Vagina (tissue), 2 donors: ENCODE results near the gene ADGRV1. TPM values are rescaled to one million over a fixed set of nuclear protein-coding genes. Genes with fewer than 3 reads are reported as not detected.

Experiments
- DNase-seq, 2 donors: peaks; one replicate each; pipeline ENCODE4 v3.0.0-alpha.2; 2017; ENCODE audit errors: extremely low spot score in 2 of 2
- H3K27ac ChIP-seq: fragments of 200-600 bp; sonication (generic); one replicate; pipeline ENCODE4 v1.5.1; 2019
- H3K27me3 ChIP-seq: fragments of 200-600 bp; sonication (generic); one replicate; pipeline ENCODE4 v1.5.1; 2019
- H3K36me3 ChIP-seq, 2 donors: fragments of 200-600 bp; sonication (generic); one replicate each; pipeline ENCODE4 v1.5.1; 2017 to 2019
- H3K4me1 ChIP-seq: fragments of 200-600 bp; sonication (generic); one replicate; pipeline ENCODE4 v1.5.1; 2019
- H3K4me3 ChIP-seq, 2 donors: fragments of 200-600 bp; sonication (generic); 1 replicate in 1 of 2; 2 replicates in 1 of 2; pipeline ENCODE4 v1.5.1; 2016 to 2019
- H3K9me3 ChIP-seq: fragments of 200-600 bp; sonication (generic); one replicate; pipeline ENCODE4 v1.5.1; 2019
- CTCF ChIP-seq, 3 experiments: fragments of 450-650 bp in 2 of 3; fragments of 200-600 bp in 1 of 3; sonication (generic) in 1 of 3; IDR thresholded peaks; one replicate each; pipeline ENCODE4 v1.5.1; 2017 to 2019; ENCODE audit warnings: antibody characterized with exemption in 3 of 3, mild to moderate bottlenecking in 2 of 3, moderate library complexity in 2 of 3
- POLR2A ChIP-seq, 2 donors: fragments of 450-650 bp; IDR thresholded peaks; one replicate each; pipeline ENCODE4 v1.6.1; 2017; ENCODE audit warnings: antibody characterized with exemption in 2 of 2, mild to moderate bottlenecking in 2 of 2, moderate library complexity in 2 of 2
- POLR2AphosphoS5 ChIP-seq, 2 donors: sonication (generic); formaldehyde crosslinking; IDR thresholded peaks; one replicate each; pipeline ENCODE4 v1.9.0; 2017; ENCODE audit warnings: antibody characterized with exemption in 2 of 2, mild to moderate bottlenecking in 2 of 2, low read depth in 1 of 2; ENCODE audit not compliant: insufficient read depth in 1 of 2
- intact Hi-C: fragments of 100-400 bp; cut with DNase I; formaldehyde crosslinking; loops from one replicate; pipeline ENCODE4 v1.15.1; 2023
- total RNA-seq: library from RNA; depleted of rRNA; stranded (reverse); fragments of >200 nt; gene quantifications from one replicate; pipeline ENCODE4 v1.2.3, GENCODE V29; 2016

Gene ADGRV1
- total RNA-seq, 1 donor from 2014 or later, result 10.6 TPM

GRCh38 chr5:91143840-91144239 lies 585.2 kb downstream of the ADGRV1 start:
- Histone ChIP-seq H3K4me3 (no peak overlapping the region), H3K27me3 (no peaks in the 10 kb centered on the region), H3K27ac (peak overlapping the region; percentile 61), H3K4me1 (peaks cover 46% of the 10 kb centered on the region), H3K9me3 (no peaks in the 10 kb centered on the region), H3K36me3 (no peaks in the 10 kb centered on the region)
- DNase-seq, result no peak
- no peak for TF ChIP-seq POLR2A (IDR thresholded peaks at IDR 0.05)
- TF ChIP-seq CTCF (IDR thresholded peaks at IDR 0.05), result no peak
- no peak for TF ChIP-seq POLR2AphosphoS5 (IDR thresholded peaks at IDR 0.05; ENCODE audit: insufficient read depth in 1 of 2, low read depth in 1 of 2)
- intact Hi-C loops, result no loop called here

GRCh38 chr5:91144491-91145332 lies 586.1 kb downstream of the ADGRV1 start:
- no peak for TF ChIP-seq CTCF (IDR thresholded peaks at IDR 0.05)
- no peak for TF ChIP-seq POLR2A (IDR thresholded peaks at IDR 0.05)
- TF ChIP-seq POLR2AphosphoS5 (IDR thresholded peaks at IDR 0.05; ENCODE audit: insufficient read depth in 1 of 2, low read depth in 1 of 2), result no peak

DNA sequence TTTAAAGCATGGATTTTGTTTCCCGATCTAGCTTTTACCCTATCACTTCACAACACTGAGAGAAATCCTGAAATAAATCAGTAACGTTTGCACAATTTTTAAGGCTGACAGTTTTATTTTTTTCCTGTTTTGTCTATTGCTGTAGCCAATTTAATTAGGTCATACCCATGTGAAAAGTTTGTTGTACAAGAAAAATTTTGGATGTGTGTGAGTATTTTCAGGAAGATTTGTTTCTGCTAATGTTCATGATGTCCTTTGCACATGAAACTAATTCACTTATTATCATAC lies 586.7 kb downstream of the ADGRV1 start:
- peak overlapping the region; percentile 61 for H3K27ac ChIP-seq
- no peaks in the 10 kb centered on the region for H3K36me3 ChIP-seq
- H3K9me3 ChIP-seq, result no peaks in the 10 kb centered on the region
- TF ChIP-seq POLR2A (IDR thresholded peaks at IDR 0.05) (no peak), CTCF (IDR thresholded peaks at IDR 0.05) (no peak), POLR2AphosphoS5 (IDR thresholded peaks at IDR 0.05; ENCODE audit: insufficient read depth in 1 of 2, low read depth in 1 of 2) (peak; percentile 32 to 60)
- peak overlapping the region in 1 of 2 donors; percentile 10 for H3K4me3 ChIP-seq
- H3K4me1 ChIP-seq, result peaks cover 38% of the 10 kb centered on the region
- H3K27me3 ChIP-seq, result no peaks in the 10 kb centered on the region
- no peak for DNase-seq
- intact Hi-C loops, result no loop called here

More at GRCh38 chr5:91144491-91145332, 586.1 kb downstream of the ADGRV1 start:
- Histone ChIP-seq H3K36me3 (no peaks in the 10 kb centered on the region), H3K9me3 (no peaks in the 10 kb centered on the region), H3K4me1 (peaks cover 38% of the 10 kb centered on the region), H3K27ac (peak overlapping the region; percentile 61), H3K4me3 (peak overlapping the region in 1 of 2 donors; percentile 10), H3K27me3 (no peaks in the 10 kb centered on the region)
- intact Hi-C loops, result no loop called here
- DNase-seq, result no peak

DNA sequence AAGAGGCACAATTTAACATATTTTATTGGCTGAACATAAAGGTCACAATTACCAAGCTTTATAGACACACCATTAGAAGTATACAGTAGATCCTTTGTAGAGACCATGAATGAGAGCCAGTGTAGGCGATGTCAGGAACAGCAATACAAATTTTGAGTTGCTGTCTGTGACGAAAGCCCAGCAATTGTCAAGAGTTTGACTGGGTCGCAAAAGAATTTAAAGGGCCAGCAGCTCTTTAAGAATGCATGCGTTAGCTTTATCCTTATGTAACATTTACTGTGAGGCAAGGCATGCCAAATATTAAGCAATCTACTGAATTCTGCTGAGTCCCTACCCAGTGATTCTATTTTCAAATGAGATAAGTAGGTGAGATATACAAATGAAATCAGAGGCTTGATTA lies 587.6 kb downstream of the ADGRV1 start:
- Histone ChIP-seq H3K27me3 (no peaks in the 10 kb centered on the region), H3K9me3 (no peaks in the 10 kb centered on the region), H3K4me3 (no peak overlapping the region), H3K36me3 (no peaks in the 10 kb centered on the region), H3K4me1 (peaks cover 46% of the 10 kb centered on the region), H3K27ac (peak overlapping the region; percentile 61)
- no peak for DNase-seq
- TF ChIP-seq POLR2A (IDR thresholded peaks at IDR 0.05) (no peak), CTCF (IDR thresholded peaks at IDR 0.05) (no peak), POLR2AphosphoS5 (IDR thresholded peaks at IDR 0.05; ENCODE audit: insufficient read depth in 1 of 2, low read depth in 1 of 2) (no peak)
- intact Hi-C loops, result no loop called here

- H3K9me3 ChIP-seq, result no peaks in the 10 kb centered on the region
- intact Hi-C loops, result no loop called here
- H3K4me1 ChIP-seq, result peaks cover 50% of the 10 kb centered on the region
Measured at GRCh38 chr5:91146905-91147600, 588.5 kb downstream of the ADGRV1 start.

More at GRCh38 chr5:91146905-91147600, 588.5 kb downstream of the ADGRV1 start:
- TF ChIP-seq POLR2A (IDR thresholded peaks at IDR 0.05) (no peak), CTCF (IDR thresholded peaks at IDR 0.05) (no peak), POLR2AphosphoS5 (IDR thresholded peaks at IDR 0.05; ENCODE audit: insufficient read depth in 1 of 2, low read depth in 1 of 2) (no peak)
- no peak overlapping the region for H3K4me3 ChIP-seq
- no peak for DNase-seq
- H3K27ac ChIP-seq, result peak overlapping the region; percentile 61
- H3K36me3 ChIP-seq, result no peaks in the 10 kb centered on the region
- H3K27me3 ChIP-seq, result no peaks in the 10 kb centered on the region
